Renal cortex interstitium (tissue), 11 donors: ENCODE measurements around the gene EEA1. TPM values are rescaled to one million over a fixed set of nuclear protein-coding genes. Genes with fewer than 3 reads are reported as not detected.
"Not testable (repeated sequence)": the region's sequence is repeated elsewhere in the genome, so short reads cannot be mapped to it uniquely, and the experiment has no call there.

Source experiments
- DNase-seq, 11 donors: peaks; one replicate each; pipeline ENCODE4 v3.0.0-alpha.2; 2013; ENCODE audit warnings: low read depth in 9 of 11, low spot score in 4 of 11; ENCODE audit errors: extremely low read depth in 1 of 11
- polyA plus RNA-seq, 3 donors: library from polyadenylated mRNA; unstranded; fragments of 120-200 nt; gene quantifications; one replicate each; pipeline ENCODE4 v1.2.1, GENCODE V29; 2013; ENCODE audit not compliant: insufficient read length in 3 of 3

The EEA1 gene
- polyA plus RNA-seq, 3 donors, result 15.0 to 18.3 (median 17.3) TPM

DNA sequence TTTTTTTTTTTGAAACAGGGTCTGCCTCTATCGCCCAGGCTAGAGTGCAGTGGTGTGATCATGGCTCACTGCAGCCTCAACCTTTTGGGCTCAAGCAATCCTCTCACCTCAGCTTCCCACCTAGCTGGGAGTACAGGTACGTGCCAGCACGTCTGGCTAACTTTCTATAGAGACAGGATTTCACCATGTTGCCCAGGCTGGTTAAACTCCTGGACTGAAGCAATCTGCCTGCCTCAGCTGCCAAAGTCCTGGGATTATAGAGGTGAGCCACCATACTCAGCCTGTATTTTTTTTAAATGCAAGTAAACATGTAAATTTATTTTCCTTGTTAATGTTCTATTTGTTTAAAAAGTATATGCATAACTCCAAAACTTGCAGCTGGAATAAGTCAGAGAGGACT, 80.4 kb downstream of the EEA1 start:
- DNase-seq, result no peak

GRCh38 chr12:92847368-92847767, 81.7 kb downstream of the EEA1 start:
- no peak for DNase-seq

- no peak for DNase-seq
Observed at GRCh38 chr12:92845329-92845728, 83.8 kb downstream of the EEA1 start.

- DNase-seq, result no peak
Observed at GRCh38 chr12:92844151-92844763, 84.8 kb downstream of the EEA1 start.

DNA sequence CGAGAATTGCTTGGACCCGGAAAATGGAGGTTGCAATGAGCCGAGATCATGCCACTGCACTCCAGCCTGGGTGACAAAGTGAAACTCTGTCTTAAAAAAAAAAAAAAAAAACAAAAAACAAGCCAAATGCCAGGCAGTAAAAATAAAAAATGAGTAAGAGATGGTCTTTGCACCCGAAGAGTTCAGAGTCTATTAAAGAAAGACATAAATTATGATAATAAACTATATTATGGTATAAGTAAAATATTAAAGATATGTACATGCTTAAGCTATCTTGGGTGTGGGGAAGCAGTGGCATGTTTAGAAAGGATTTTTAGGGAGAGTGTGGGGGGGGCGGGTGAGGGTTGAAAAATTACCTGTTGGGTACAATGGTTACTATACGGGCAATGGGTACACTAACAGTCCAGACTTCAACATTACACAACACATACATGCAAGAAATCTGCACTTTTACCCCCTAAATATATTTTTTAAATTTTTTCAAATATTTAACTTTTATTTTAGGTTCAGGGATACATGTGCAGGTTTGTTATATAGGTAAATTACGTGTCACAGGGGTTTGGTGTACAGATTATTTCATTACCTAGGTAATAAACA, 99.3 kb downstream of the EEA1 start:
- no peak for DNase-seq

DNA sequence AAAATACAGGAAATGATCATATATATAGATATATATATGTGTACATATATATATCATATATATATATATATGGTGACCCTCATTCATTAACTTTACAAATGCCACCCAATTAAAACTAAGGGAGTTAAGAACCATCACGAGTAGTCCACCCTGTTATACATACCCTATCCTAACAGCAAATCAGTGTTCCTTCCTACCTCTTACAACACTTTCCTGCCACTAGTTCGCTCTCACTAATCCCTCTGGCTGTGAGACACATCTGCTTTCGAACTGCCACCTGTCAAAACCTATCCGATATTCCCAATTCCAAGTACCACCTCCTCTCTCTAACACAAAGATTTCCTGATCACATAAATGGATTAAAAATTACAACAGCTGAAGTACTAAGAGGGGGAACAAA, 100.5 kb downstream of the EEA1 start:
- DNase-seq, result no peak

GRCh38 chr12:92827836-92828431, 101.2 kb downstream of the EEA1 start:
- DNase-seq, result peak in 9 of 11 donors; percentile 3 to 18 (median 11)

GRCh38 chr12:92821142-92821541, 108.0 kb downstream of the EEA1 start:
- DNase-seq, result no peak

DNA sequence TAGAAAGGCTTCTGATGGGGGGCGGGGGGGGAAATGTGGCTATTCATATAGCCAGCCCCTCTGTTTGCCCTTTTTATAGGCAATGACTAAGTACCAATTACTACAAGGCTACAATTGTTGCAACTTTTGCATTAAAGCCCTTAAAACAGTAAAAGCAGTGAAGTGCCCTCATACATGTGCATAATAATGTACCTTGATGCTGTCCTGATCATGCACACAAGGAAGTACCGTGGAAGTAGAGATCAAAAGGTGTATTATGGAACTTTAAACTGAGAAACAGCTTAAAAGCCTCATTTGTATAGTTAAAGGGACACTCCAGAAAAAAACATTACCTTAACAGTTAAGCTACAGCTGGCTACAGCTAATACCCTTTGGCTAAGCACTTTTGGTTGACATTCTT, 114.5 kb downstream of the EEA1 start:
- DNase-seq, result no peak

DNA sequence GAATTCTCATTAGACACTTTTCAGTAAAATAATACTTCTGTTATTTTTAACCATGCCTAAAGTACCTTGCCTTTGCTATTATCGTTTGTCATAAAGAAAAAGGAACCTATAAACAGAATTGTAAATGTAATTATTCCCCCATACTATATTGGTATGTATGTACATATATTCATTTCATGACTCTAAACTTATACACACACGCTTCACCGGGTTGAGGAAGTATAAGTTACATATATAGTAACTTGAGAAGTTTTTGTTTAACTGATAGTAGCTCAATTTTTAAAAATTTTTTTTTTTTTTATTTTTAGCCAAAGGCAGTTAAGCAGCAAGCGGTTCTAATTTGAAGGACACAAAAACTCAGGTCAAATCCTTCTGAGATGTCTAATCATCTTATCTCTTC, 118.7 kb downstream of the EEA1 start:
- DNase-seq, result no peak

- no peak for DNase-seq
Observed at GRCh38 chr12:92803903-92804302, 125.2 kb downstream of the EEA1 start.

GRCh38 chr12:92802906-92803305, 126.2 kb downstream of the EEA1 start:
- no peak for DNase-seq

DNA sequence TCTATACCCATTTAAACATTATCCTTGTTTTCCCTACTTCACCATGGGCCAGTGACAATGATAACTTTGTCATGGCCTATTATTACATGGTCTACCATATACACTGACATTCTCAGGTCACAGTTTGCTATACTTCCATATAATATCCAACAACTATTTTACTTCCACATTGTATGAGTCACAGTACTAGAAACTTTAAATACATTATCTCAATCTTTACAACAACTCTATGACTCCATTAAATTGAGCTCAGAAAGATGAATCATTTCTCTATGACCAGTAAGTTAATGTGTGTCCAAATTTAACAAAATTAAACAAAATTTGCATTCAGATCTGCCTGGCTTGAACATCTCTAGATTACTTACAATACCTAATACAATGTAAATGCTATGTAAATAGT, 132.4 kb downstream of the EEA1 start:
- no peak for DNase-seq

GRCh38 chr12:92794814-92795213, 134.3 kb downstream of the EEA1 start:
- DNase-seq, result no peak

DNA sequence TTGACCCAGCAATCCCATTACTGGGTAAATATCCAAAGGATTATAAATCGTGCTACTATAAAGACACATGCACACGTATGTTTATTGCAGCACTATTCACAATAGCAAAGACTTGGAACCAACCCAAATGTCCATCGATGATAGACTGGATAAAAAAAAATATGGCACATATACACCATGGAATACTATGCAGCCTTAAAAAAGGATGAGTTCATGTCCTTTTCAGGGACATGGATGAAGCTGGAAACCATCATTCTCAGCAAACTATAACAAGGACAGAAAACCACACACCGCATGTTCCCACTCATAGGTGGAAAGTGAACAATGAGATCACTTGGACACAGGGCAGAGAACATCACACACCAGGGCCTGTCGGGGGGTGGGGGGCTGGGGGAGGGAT, 134.7 kb downstream of the EEA1 start:
- not testable (repeated sequence) for DNase-seq

GRCh38 chr12:92786045-92786444, 143.1 kb downstream of the EEA1 start:
- no peak for DNase-seq

GRCh38 chr12:92785563-92785950, 143.5 kb downstream of the EEA1 start:
- no peak for DNase-seq

DNA sequence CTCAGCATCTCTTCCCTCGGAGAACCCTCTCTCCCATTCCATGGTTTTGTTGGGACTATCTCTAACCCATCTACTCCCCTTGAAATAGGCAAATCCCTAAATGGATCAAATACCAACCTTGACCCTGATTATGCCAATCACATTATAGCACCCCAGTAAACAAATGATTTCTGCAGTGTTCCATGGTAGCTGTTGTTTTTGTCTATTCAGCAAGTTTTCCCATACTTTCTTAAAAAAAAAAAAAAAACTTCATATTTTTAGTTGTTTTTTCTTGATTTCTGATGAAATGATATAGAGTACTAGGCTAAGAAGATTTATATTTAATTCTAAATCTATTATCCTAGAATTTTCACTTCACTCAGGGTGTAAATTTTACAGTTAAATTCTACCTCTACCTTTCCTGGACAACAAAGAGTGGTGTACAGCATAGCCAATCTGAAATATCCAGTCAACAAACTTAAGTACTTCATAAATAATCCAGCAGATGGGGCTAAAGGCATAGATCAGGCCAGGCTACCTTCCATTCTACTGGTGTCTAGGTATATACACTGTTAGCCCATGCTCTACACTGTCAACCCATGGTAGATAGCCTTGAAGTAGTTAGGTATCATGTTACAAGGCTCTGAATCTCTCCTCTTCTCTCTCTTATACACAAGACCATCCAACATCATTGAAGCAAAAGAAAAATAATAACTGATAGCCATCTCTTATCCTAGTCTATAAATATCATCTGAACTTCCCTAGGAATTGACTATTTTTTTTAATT, 144.1 kb downstream of the EEA1 start:
- peak; percentile 23 to 65 (median 41) for DNase-seq

DNA sequence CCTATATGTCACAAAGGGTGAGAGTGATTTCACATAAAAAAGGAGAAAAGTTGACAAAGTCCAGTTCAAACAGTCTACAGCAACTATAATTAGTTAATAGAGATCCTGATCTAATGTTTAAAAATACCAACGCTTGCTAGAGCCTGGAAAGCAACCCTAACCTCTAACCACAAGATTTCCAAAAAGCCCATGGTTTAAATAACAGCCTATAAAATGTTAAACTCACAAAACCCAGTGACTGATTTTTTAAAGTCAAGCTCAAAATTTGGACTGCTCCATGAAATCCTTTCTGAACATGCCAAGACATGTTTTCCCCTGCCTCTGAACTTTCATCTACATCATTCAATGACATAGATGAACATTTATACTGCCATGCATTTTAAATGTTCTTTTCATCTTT, 144.7 kb downstream of the EEA1 start:
- no peak for DNase-seq

- no peak for DNase-seq
Observed at GRCh38 chr12:92779902-92780301, 149.2 kb downstream of the EEA1 start.
